ENCODE data around the gene CDY1. TPM values are rescaled to one million over a fixed set of nuclear protein-coding genes. Genes with fewer than 3 reads are reported as not detected.
"Not testable (repeated sequence)": the region's sequence is repeated elsewhere in the genome, so short reads cannot be mapped to it uniquely, and the experiment has no call there.

The CDY1 gene
- total RNA-seq (not detected in 2 replicates), polyA plus RNA-seq (not detected in 2 replicates)

- H3K4me2 ChIP-seq; H4K20me1 ChIP-seq (ENCODE audit: insufficient read depth, poor library complexity, severe bottlenecking); H3K4me1 ChIP-seq (ENCODE audit: insufficient read depth); H3K27ac ChIP-seq; H3K79me2 ChIP-seq; H2AFZ ChIP-seq; H3K36me3 ChIP-seq (replicated peaks; ENCODE audit: insufficient read depth, low read depth); H3K27me3 ChIP-seq; DNase-seq (ENCODE audit: low spot score); H3K9me3 ChIP-seq (ENCODE audit: low read depth); H3K4me3 ChIP-seq; H3K9me2 ChIP-seq (replicated peaks; ENCODE audit: insufficient read depth): not testable (repeated sequence)
- no CpG with 5 or more reads among the region's 2 CpGs for WGBS (ENCODE audit: low lambda C conversion rate, missing lambda C conversion rate)
These were observed at the start of gene CDY1 for GRCh38 chrY:25621817-25622216. CDY1 (plus strand) TSS chrY:25622117; CDS start chrY:25622443, 326 bp downstream.

- H3K36me3 ChIP-seq (replicated peaks; ENCODE audit: insufficient read depth, low read depth); DNase-seq (ENCODE audit: low spot score); H3K9me2 ChIP-seq (replicated peaks; ENCODE audit: insufficient read depth); H3K9me3 ChIP-seq (ENCODE audit: low read depth); H3K27me3 ChIP-seq; H3K27ac ChIP-seq; H3K4me1 ChIP-seq (ENCODE audit: insufficient read depth); H3K79me2 ChIP-seq; H2AFZ ChIP-seq; H3K4me2 ChIP-seq; H3K4me3 ChIP-seq; H4K20me1 ChIP-seq (ENCODE audit: insufficient read depth, poor library complexity, severe bottlenecking): not testable (repeated sequence)
- WGBS (ENCODE audit: low lambda C conversion rate, missing lambda C conversion rate), result no CpG with 5 or more reads among the region's 2 CpGs
These were observed 28.6 kb upstream of the CDY1 start for GRCh38 chrY:25593336-25593735.

- H3K36me3 ChIP-seq (replicated peaks; ENCODE audit: insufficient read depth, low read depth); H3K4me2 ChIP-seq; H3K4me3 ChIP-seq; H4K20me1 ChIP-seq (ENCODE audit: insufficient read depth, poor library complexity, severe bottlenecking); H3K27me3 ChIP-seq; H2AFZ ChIP-seq; H3K79me2 ChIP-seq; H3K9me2 ChIP-seq (replicated peaks; ENCODE audit: insufficient read depth); H3K9me3 ChIP-seq (ENCODE audit: low read depth); DNase-seq (ENCODE audit: low spot score); H3K27ac ChIP-seq; H3K4me1 ChIP-seq (ENCODE audit: insufficient read depth): not testable (repeated sequence)
These were observed 1.7 kb upstream of the CDY1 start for GRCh38 chrY:25620209-25620608.

GRCh38 chrY:25626524-25626923, 4.6 kb downstream of the CDY1 start:
- not testable (repeated sequence) for H3K4me3 ChIP-seq

GRCh38 chrY:25630383-25631112, 8.6 kb downstream of the CDY1 start:
- not testable (repeated sequence) for H3K4me3 ChIP-seq; H3K27me3 ChIP-seq; H3K36me3 ChIP-seq (replicated peaks; ENCODE audit: insufficient read depth, low read depth); H3K9me3 ChIP-seq (ENCODE audit: low read depth); H3K4me2 ChIP-seq; H3K27ac ChIP-seq; H3K79me2 ChIP-seq; DNase-seq (ENCODE audit: low spot score); H4K20me1 ChIP-seq (ENCODE audit: insufficient read depth, poor library complexity, severe bottlenecking); H2AFZ ChIP-seq; H3K9me2 ChIP-seq (replicated peaks; ENCODE audit: insufficient read depth); H3K4me1 ChIP-seq (ENCODE audit: insufficient read depth)
- WGBS (ENCODE audit: low lambda C conversion rate, missing lambda C conversion rate), result no CpG with 5 or more reads among the region's 4 CpGs

More at GRCh38 chrY:25626524-25626923, 4.6 kb downstream of the CDY1 start:
- no CpG with 5 or more reads among the region's 3 CpGs for WGBS (ENCODE audit: low lambda C conversion rate, missing lambda C conversion rate)
- H3K9me2 ChIP-seq (replicated peaks; ENCODE audit: insufficient read depth); H3K36me3 ChIP-seq (replicated peaks; ENCODE audit: insufficient read depth, low read depth); H3K4me1 ChIP-seq (ENCODE audit: insufficient read depth); H3K27me3 ChIP-seq; H3K79me2 ChIP-seq; H2AFZ ChIP-seq; DNase-seq (ENCODE audit: low spot score); H3K9me3 ChIP-seq (ENCODE audit: low read depth); H3K4me2 ChIP-seq; H3K27ac ChIP-seq; H4K20me1 ChIP-seq (ENCODE audit: insufficient read depth, poor library complexity, severe bottlenecking): not testable (repeated sequence)

GRCh38 chrY:25639852-25640251, 17.9 kb downstream of the CDY1 start:
- not testable (repeated sequence) for H3K79me2 ChIP-seq; H3K9me2 ChIP-seq (replicated peaks; ENCODE audit: insufficient read depth); H3K4me2 ChIP-seq; H3K4me1 ChIP-seq (ENCODE audit: insufficient read depth); H3K9me3 ChIP-seq (ENCODE audit: low read depth); H3K4me3 ChIP-seq; H3K36me3 ChIP-seq (replicated peaks; ENCODE audit: insufficient read depth, low read depth); DNase-seq (ENCODE audit: low spot score); H4K20me1 ChIP-seq (ENCODE audit: insufficient read depth, poor library complexity, severe bottlenecking); H2AFZ ChIP-seq; H3K27me3 ChIP-seq; H3K27ac ChIP-seq
- WGBS (ENCODE audit: low lambda C conversion rate, missing lambda C conversion rate), result no CpG with 5 or more reads among the region's 3 CpGs

GRCh38 chrY:25643024-25643915, 21.4 kb downstream of the CDY1 start:
- not testable (repeated sequence) for H3K27ac ChIP-seq; H3K9me3 ChIP-seq (ENCODE audit: low read depth); H4K20me1 ChIP-seq (ENCODE audit: insufficient read depth, poor library complexity, severe bottlenecking); H2AFZ ChIP-seq; H3K4me3 ChIP-seq; H3K9me2 ChIP-seq (replicated peaks; ENCODE audit: insufficient read depth); H3K4me2 ChIP-seq; H3K36me3 ChIP-seq (replicated peaks; ENCODE audit: insufficient read depth, low read depth); H3K79me2 ChIP-seq; H3K4me1 ChIP-seq (ENCODE audit: insufficient read depth); H3K27me3 ChIP-seq; DNase-seq (ENCODE audit: low spot score)
- WGBS (ENCODE audit: low lambda C conversion rate, missing lambda C conversion rate), result no CpG with 5 or more reads among the region's 9 CpGs

All from hepatocyte (in vitro differentiated cells).